Lung (tissue), 12 donors: Measurements from ENCODE around the gene TMEM132C. TPM values are rescaled to one million over a fixed set of nuclear protein-coding genes. Genes with fewer than 3 reads are reported as not detected.

ENCODE experiments used
- ATAC-seq: fragments of 200-7000 bp; cut with Tn5 transposase; one replicate; pipeline ENCODE4 v1.9.1; 2020; ENCODE audit warnings: moderate number of reproducible peaks; ENCODE audit not compliant: insufficient read depth, low FRiP score
- DNase-seq, 3 donors: peaks; one replicate each; pipeline ENCODE4 v3.0.0-alpha.2; 2013 to 2017
- H3K27ac ChIP-seq, 2 donors: one replicate each; pipeline ENCODE4 v1.5.1; 2013; ENCODE audit warnings: mild to moderate bottlenecking in 2 of 2, moderate library complexity in 2 of 2, control low read depth in 1 of 2, inconsistent platforms in 1 of 2, low read depth in 1 of 2, low read length in 1 of 2
- H3K27me3 ChIP-seq, 3 donors: one replicate each; pipeline ENCODE4 v1.5.1; 2013; ENCODE audit warnings: low read length in 2 of 3; ENCODE audit not compliant: control insufficient read depth in 3 of 3, insufficient read depth in 3 of 3
- H3K36me3 ChIP-seq, 4 donors: one replicate each; pipeline ENCODE4 v1.5.1; 2013; ENCODE audit warnings: low read length in 4 of 4, mild to moderate bottlenecking in 1 of 4, moderate library complexity in 1 of 4; ENCODE audit not compliant: control insufficient read depth in 4 of 4, insufficient read depth in 4 of 4
- H3K4me1 ChIP-seq, 5 donors: one replicate each; pipeline ENCODE4 v1.5.1; 2013; ENCODE audit warnings: low read length in 5 of 5, mild to moderate bottlenecking in 2 of 5, moderate library complexity in 1 of 5; ENCODE audit not compliant: control insufficient read depth in 5 of 5, insufficient read depth in 5 of 5
- H3K4me3 ChIP-seq: one replicate; pipeline ENCODE4 v1.5.1; 2013; ENCODE audit warnings: mild to moderate bottlenecking, control low read depth, moderate library complexity
- H3K9ac ChIP-seq, 2 donors: one replicate each; pipeline ENCODE4 v1.5.1; 2013; ENCODE audit warnings: low read length in 2 of 2, control low read depth in 1 of 2; ENCODE audit not compliant: insufficient read depth in 1 of 2
- H3K9me3 ChIP-seq, 4 donors: one replicate each; pipeline ENCODE4 v1.5.1; 2013; ENCODE audit warnings: low read length in 3 of 4, mild to moderate bottlenecking in 1 of 4, moderate library complexity in 1 of 4; ENCODE audit not compliant: control insufficient read depth in 4 of 4, insufficient read depth in 3 of 4
- CTCF ChIP-seq: IDR thresholded peaks from 2 replicates; pipeline ENCODE4 v1.5.1; 2012; ENCODE audit warnings: mild to moderate bottlenecking; ENCODE audit errors: control extremely low read depth, extremely low read depth
- WGBS, 2 donors: extraction: QIAGEN DNeasy Blood & Tissue Kit; methylation state at CpG; one replicate each; pipeline ENCODE4 v1.1.7; 2013; 5-methylcytosine and 5-hydroxymethylcytosine counted together
- polyA plus RNA-seq, 2 donors: library from polyadenylated mRNA; stranded (reverse); fragments of 200-250 nt; gene quantifications; one replicate each; pipeline ENCODE4 v1.2.1, GENCODE V29; 2013
- total RNA-seq, 2 donors: library from RNA; depleted of rRNA in 1 of 2; stranded (reverse); fragments of >200 nt in 1 of 2; gene quantifications; one replicate each; pipeline ENCODE4 v1.2.1, GENCODE V29; 2014 to 2021
- donor health status: control.
- donor health status: control.
- donor health status: Bipolar disorder and iron deficiency.
- donor health status: healthy.
- donor health status: DM: yes; HTN: yes; CAD: no.

TMEM132C gene
- total and polyA plus RNA-seq, 4 donors: 0.35 to 16.5 (median 0.77) TPM

DNA sequence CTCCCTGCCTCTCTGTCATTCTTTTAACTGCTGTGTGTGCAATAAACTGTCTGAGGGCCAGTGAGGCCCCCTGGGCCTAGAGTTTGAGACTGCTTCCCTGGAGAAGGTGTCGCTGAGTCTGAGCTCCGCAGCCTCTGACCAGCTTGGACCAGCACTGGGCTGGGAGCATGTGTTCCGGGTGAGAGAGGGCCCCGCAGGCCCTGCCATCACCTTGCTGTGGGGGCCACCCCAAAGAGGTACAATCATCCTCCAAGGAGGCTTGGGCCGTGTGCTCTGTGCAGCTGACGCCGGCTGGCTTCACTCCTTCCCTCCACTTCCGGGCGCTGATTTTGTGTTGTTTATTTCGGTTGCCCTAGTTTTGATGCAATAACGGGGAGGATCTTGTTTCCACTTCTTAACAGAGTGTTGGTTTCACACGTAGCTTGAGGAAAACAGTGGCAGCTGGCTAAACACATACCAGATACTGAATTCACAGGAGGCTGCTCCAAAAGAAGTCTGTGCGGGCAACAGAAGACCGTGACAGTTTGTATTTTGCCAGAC, 121.6 kb downstream of the TMEM132C start:
- no peak overlapping the region for H3K27ac ChIP-seq
- peak; percentile 21 for ATAC-seq

GRCh38 chr12:128393346-128393745, 126.4 kb downstream of the TMEM132C start:
- WGBS, 2 donors: 67 to 69% methylated on average over 3 of the region's 3 CpGs
- no peak for TF ChIP-seq CTCF

More for the DNA sequence above, 121.6 kb downstream of the TMEM132C start:
- 32 to 44% methylated on average over 14 of the region's 14 CpGs for WGBS, 2 donors
- DNase-seq: peak; percentile 85 to 95 (median 94)
- Histone ChIP-seq H3K9me3 (peaks cover 0 to 1% (median 0%) of the 10 kb centered on the region in 4 donors), H3K9ac (peak overlapping the region; percentile 18 to 67), H3K4me1 (peaks cover 0 to 21% (median 10%) of the 10 kb centered on the region in 5 donors), H3K27me3 (no peaks in the 10 kb centered on the region), H3K36me3 (peaks cover 0 to 7% (median 2%) of the 10 kb centered on the region in 4 donors), H3K4me3 (no peak overlapping the region)
- no peak for TF ChIP-seq CTCF

GRCh38 chr12:128394137-128394536, 127.2 kb downstream of the TMEM132C start:
- H3K36me3 ChIP-seq: no peaks in the 10 kb centered on the region
- no peak for TF ChIP-seq CTCF
- no peak overlapping the region for H3K4me3 ChIP-seq
- no peaks in the 10 kb centered on the region for H3K27me3 ChIP-seq
- WGBS, 2 donors: 94 to 98% methylated on average over 2 of the region's 2 CpGs
- no peak overlapping the region for H3K9ac ChIP-seq
- H3K4me1 ChIP-seq: peaks cover 0 to 1% (median under 1%) of the 10 kb centered on the region in 5 donors
- H3K9me3 ChIP-seq: peaks cover 0 to 4% (median 0%) of the 10 kb centered on the region in 4 donors
- DNase-seq (no peak), ATAC-seq (no peak)
- H3K27ac ChIP-seq: no peak overlapping the region

More at GRCh38 chr12:128393346-128393745, 126.4 kb downstream of the TMEM132C start:
- DNase-seq: no peak
- H3K36me3 ChIP-seq: no peaks in the 10 kb centered on the region
- ATAC-seq: no peak
- H3K4me1 ChIP-seq: peaks cover 0 to 9% (median 8%) of the 10 kb centered on the region in 5 donors
- no peak overlapping the region for H3K9ac ChIP-seq
- H3K27me3 ChIP-seq: no peaks in the 10 kb centered on the region
- peaks cover 0 to 4% (median 0%) of the 10 kb centered on the region in 4 donors for H3K9me3 ChIP-seq
- no peak overlapping the region for H3K27ac ChIP-seq
- no peak overlapping the region for H3K4me3 ChIP-seq

DNA sequence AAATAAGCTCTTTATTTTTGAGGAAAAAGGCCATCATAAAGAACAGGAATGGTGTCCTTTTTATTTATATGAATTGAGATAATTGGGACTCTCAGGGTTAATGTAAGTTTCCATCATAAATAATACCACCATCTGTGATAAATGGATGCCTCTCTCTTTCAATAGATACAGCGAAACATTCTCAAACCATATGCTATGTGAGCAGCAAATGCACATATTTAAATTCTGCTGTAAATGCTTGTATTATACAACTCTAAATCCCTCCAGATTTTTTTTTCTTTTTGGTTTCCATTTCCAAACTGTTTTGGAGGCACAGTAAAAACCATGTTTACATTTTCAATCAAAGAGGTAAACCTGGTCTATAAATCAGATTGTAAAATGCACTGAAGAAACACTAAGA, 132.3 kb downstream of the TMEM132C start:
- H3K27ac ChIP-seq: no peak overlapping the region
- no peak for TF ChIP-seq CTCF
- WGBS, 2 donors: 77 to 78% methylated on average over 1 of the region's 1 CpG

More for the DNA sequence above, 132.3 kb downstream of the TMEM132C start:
- Histone ChIP-seq H3K36me3 (no peaks in the 10 kb centered on the region), H3K4me1 (no peaks in the 10 kb centered on the region), H3K9me3 (no peaks in the 10 kb centered on the region), H3K9ac (no peak overlapping the region), H3K4me3 (no peak overlapping the region), H3K27me3 (no peaks in the 10 kb centered on the region)
- no peak for ATAC-seq
- no peak for DNase-seq
